Keratinocyte (primary cell): ENCODE results near the gene EPHA3.

Experiments
- CTCF ChIP-seq, 3 experiments: IDR thresholded peaks in 1 of 3; conservative IDR thresholded peaks in 1 of 3; optimal IDR thresholded peaks in 1 of 3; 2 replicates in 2 of 3; 3 replicates in 1 of 3; pipeline versions ENCODE3 to v1.5.1; 2011; ENCODE audit warnings: low read length in 3 of 3, mild to moderate bottlenecking in 3 of 3, moderate library complexity in 2 of 3, control low read depth in 1 of 3, inconsistent platforms in 1 of 3; ENCODE audit not compliant: insufficient read depth in 2 of 3; ENCODE audit errors: extremely low read depth in 1 of 3
- EZH2 ChIP-seq: IDR thresholded peaks from one replicate; pipeline ENCODE4 v1.6.1; 2012; ENCODE audit warnings: inconsistent platforms, mild to moderate bottlenecking, low read length, moderate library complexity

GRCh38 chr3:89436846-89437245, 329.4 kb downstream of the EPHA3 start:
- TF ChIP-seq CTCF (optimal IDR thresholded peaks at IDR 0.05 in 1 of 3, IDR thresholded peaks at IDR 0.05 in 1 of 3, conservative IDR thresholded peaks at IDR 0.05 in 1 of 3; ENCODE audit: extremely low read depth in 1 of 3, insufficient read depth in 2 of 3, low read length in 3 of 3) = no peak
- TF ChIP-seq EZH2 = no peak
